ENCODE results near the gene MRPS21.
A peak's percentile ranks its signal among the peaks of the same experiment; 100 is the strongest.

The MRPS21 gene

DNA sequence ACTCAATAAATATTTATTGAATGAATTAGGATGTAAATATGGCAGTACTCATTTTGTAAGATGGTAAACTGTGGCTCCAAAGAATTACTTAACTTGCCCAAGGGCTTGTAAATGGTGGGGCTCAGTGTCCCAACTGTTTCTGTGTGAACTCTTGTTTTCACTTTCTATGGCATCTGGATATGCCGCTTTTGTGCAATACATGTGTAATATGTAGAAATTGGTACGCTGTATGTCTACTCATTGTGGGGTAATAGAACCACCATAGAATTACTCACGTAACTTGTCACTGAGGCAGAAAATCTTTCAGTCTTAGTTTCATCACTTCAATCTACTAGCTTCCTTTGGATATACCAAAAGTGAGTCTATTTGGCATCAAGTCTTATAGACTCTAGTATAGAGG, 28.6 kb downstream of the MRPS21 start:
- peak overlapping the region; percentile 99 for H3K4me3 ChIP-seq (ENCODE audit: low read depth, low read length)
- peak; percentile 77 for DNase-seq (ENCODE audit: low read depth)

DNA sequence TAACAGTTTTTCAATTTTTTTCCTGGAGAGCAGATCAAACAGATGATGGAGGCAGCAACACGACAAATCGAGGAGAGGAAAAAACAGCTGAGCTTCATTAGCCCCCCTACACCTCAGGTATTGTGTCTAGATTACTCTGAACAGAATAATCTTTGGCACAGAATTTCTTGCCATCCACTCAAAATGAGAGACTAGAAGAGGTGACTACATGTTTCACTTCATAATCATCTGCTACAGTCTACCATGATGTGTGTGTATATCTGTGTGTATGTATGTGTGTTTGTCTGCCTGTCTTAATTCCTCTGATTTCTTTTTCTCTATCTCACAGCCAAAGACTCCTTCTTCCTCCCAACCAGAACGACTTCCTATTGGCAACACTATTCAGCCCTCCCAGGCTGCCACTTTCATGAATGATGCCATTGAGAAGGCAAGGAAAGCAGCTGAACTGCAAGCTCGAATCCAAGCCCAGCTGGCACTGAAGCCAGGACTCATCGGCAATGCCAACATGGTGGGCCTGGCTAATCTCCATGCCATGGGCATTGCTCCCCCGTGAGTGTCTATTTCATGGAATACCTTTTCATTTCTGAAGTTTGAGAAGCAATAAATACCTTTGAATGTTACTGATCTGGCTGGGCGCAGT, 39.1 kb downstream of the MRPS21 start:
- TF ChIP-seq POLR2A (IDR thresholded peaks at IDR 0.05; ENCODE audit: extremely low read depth, insufficient read length) (no peak), MYC (IDR thresholded peaks at IDR 0.05; ENCODE audit: low read depth, low read length) (no peak)
- TF ChIP-seq, protein P1, sequence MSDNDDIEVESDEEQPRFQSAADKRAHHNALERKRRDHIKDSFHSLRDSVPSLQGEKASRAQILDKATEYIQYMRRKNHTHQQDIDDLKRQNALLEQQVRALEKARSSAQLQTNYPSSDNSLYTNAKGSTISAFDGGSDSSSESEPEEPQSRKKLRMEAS (IDR thresholded peaks at IDR 0.05; ENCODE audit: low read depth, low read length), result no peak
- TF ChIP-seq, protein P2, sequence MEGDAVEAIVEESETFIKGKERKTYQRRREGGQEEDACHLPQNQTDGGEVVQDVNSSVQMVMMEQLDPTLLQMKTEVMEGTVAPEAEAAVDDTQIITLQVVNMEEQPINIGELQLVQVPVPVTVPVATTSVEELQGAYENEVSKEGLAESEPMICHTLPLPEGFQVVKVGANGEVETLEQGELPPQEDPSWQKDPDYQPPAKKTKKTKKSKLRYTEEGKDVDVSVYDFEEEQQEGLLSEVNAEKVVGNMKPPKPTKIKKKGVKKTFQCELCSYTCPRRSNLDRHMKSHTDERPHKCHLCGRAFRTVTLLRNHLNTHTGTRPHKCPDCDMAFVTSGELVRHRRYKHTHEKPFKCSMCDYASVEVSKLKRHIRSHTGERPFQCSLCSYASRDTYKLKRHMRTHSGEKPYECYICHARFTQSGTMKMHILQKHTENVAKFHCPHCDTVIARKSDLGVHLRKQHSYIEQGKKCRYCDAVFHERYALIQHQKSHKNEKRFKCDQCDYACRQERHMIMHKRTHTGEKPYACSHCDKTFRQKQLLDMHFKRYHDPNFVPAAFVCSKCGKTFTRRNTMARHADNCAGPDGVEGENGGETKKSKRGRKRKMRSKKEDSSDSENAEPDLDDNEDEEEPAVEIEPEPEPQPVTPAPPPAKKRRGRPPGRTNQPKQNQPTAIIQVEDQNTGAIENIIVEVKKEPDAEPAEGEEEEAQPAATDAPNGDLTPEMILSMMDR (IDR thresholded peaks at IDR 0.05; ENCODE audit: low read depth, low read length), result no peak
- no peak for DNase-seq (ENCODE audit: low read depth)
- no peak overlapping the region for H3K4me3 ChIP-seq (ENCODE audit: low read depth, low read length)

More for the DNA sequence above, 28.6 kb downstream of the MRPS21 start:
- TF ChIP-seq POLR2A (IDR thresholded peaks at IDR 0.05; ENCODE audit: extremely low read depth, insufficient read length), result no peak
- TF ChIP-seq, protein P2 (IDR thresholded peaks at IDR 0.05; ENCODE audit: low read depth, low read length), result no peak
- TF ChIP-seq MYC (IDR thresholded peaks at IDR 0.05; ENCODE audit: low read depth, low read length), result no peak
- TF ChIP-seq, protein P1 (IDR thresholded peaks at IDR 0.05; ENCODE audit: low read depth, low read length), result no peak

DNA sequence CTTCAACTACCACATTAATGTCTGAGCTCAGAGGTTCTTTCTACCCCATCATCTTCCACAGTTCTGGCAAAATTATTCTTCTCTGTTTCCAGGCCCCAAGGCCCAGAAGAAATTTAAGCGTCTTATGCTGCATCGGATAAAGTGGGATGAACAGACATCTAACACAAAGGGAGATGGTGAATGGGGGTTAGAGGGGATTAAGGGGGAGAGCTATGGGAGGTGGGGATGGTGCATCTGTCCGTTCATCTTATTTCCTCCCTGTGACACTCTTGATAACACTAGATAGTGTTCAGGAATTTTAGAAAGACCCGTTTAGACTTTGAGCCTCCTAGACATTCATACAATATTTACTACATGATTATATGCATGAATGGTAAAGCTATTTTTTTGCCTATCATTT, 52.7 kb downstream of the MRPS21 start:
- TF ChIP-seq, protein P2 (IDR thresholded peaks at IDR 0.05; ENCODE audit: low read depth, low read length), result no peak
- TF ChIP-seq, protein P1 (IDR thresholded peaks at IDR 0.05; ENCODE audit: low read depth, low read length), result no peak
- TF ChIP-seq POLR2A (IDR thresholded peaks at IDR 0.05; ENCODE audit: extremely low read depth, insufficient read length), result no peak
- no peak overlapping the region for H3K4me3 ChIP-seq (ENCODE audit: low read depth, low read length)

DNA sequence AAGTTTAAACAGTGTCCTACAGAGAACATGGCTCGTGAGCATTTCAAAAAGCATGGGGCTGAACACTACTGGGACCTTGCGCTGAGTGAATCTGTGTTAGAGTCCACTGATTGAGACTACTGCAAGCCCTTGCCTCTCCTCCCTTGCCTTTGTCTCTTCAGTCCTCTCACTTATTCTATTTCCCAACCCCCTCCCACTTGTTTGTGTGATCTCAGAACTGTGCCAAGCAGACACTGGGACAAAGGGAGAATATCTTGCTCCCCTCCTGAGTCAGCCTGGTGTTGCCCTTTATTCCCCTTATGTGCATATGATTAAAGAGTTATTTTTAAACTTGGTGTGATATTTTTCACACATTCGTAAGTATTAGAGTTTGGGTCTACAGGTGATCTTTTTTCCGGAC, 59.2 kb downstream of the MRPS21 start:
- H3K4me3 ChIP-seq (ENCODE audit: low read depth, low read length), result no peak overlapping the region
- no peak for DNase-seq (ENCODE audit: low read depth)
- TF ChIP-seq MYC (IDR thresholded peaks at IDR 0.05; ENCODE audit: low read depth, low read length) (no peak), POLR2A (IDR thresholded peaks at IDR 0.05; ENCODE audit: extremely low read depth, insufficient read length) (no peak)
- TF ChIP-seq, protein P1 (IDR thresholded peaks at IDR 0.05; ENCODE audit: low read depth, low read length), result no peak
- TF ChIP-seq, protein P2 (IDR thresholded peaks at IDR 0.05; ENCODE audit: low read depth, low read length), result no peak

More for the DNA sequence above, 52.7 kb downstream of the MRPS21 start:
- no peak for DNase-seq (ENCODE audit: low read depth)

All from NB4 (cell line).